ENCODE results near the gene SULT1A1.
"Not testable (repeated sequence)": the region's sequence is repeated elsewhere in the genome, so short reads cannot be mapped to it uniquely, and the experiment has no call there.

- not testable (repeated sequence) for TF ChIP-seq POLR2AphosphoS5 (IDR thresholded peaks at IDR 0.05; ENCODE audit: low read depth); REST (IDR thresholded peaks at IDR 0.05; ENCODE audit: insufficient replicate concordance, low read depth); CTCF (IDR thresholded peaks at IDR 0.05; ENCODE audit: insufficient read depth, low read length); GABPA (IDR thresholded peaks at IDR 0.05; ENCODE audit: low read depth)
Measured at GRCh38 chr16:28622532-28623171, 12.8 kb upstream of the SULT1A1 start.

Data from HL-60 (cell line).